GM12873 (cell line): Measurements from ENCODE around the gene PRKAB2.

Experiments
- CTCF ChIP-seq: IDR thresholded peaks from 2 replicates; pipeline ENCODE4 v1.5.1; 2012; ENCODE audit warnings: low read depth, mild to moderate bottlenecking, moderate library complexity, low read length, control low read depth; ENCODE audit not compliant: insufficient read depth; ENCODE audit errors: missing control alignments

Gene PRKAB2

GRCh38 chr1:147213271-147213670, 41.0 kb upstream of the PRKAB2 start:
- no peak for TF ChIP-seq CTCF

GRCh38 chr1:147211577-147211976, 39.3 kb upstream of the PRKAB2 start:
- no peak for TF ChIP-seq CTCF

- TF ChIP-seq CTCF = no peak
These were observed 38.7 kb upstream of the PRKAB2 start for GRCh38 chr1:147210987-147211386.

- TF ChIP-seq CTCF = no peak
These were observed 37.9 kb upstream of the PRKAB2 start for GRCh38 chr1:147209825-147210821.

- TF ChIP-seq CTCF = no peak
These were observed 36.3 kb upstream of the PRKAB2 start for GRCh38 chr1:147208619-147209018.

GRCh38 chr1:147207192-147207591, 34.9 kb upstream of the PRKAB2 start:
- no peak for TF ChIP-seq CTCF

- TF ChIP-seq CTCF = no peak
These were observed 31.8 kb upstream of the PRKAB2 start for GRCh38 chr1:147204080-147204479.
